GM18870 (cell line): ENCODE data around the gene AZU1.
"Not testable (repeated sequence)": the region's sequence is repeated elsewhere in the genome, so short reads cannot be mapped to it uniquely, and the experiment has no call there.

Experiments
- ATAC-seq: cut with Tn5 transposase; IDR thresholded peaks from one replicate; pipeline ENCODE4 v1.9.1; 2021; ENCODE audit warnings: moderate library complexity; ENCODE audit not compliant: unreplicated experiment

The AZU1 gene

GRCh38 chr19:869245-870177 lies 41.9 kb downstream of the AZU1 start:
- ATAC-seq, result no peak

DNA sequence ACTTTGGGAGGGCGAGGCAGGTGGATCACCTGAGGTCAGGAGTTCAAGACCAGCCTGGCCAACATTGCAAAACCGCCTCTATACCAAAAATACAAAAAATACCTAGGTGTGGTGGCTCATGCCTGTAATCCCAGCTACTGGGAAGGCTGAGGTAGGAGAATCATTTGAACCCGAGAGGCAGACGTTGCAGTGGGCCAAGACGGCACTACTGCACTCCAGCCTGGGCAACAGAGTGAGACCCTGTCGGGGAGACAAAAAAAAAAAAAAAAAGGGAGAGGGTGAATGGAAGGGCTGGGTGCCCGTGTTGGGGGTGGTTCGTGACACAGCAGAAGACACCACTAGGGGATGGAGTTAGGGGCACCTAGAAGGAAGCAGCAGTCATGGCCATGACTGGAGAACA lies 42.7 kb downstream of the AZU1 start:
- ATAC-seq, result no peak

GRCh38 chr19:870963-871401 lies 43.3 kb downstream of the AZU1 start:
- no peak for ATAC-seq

DNA sequence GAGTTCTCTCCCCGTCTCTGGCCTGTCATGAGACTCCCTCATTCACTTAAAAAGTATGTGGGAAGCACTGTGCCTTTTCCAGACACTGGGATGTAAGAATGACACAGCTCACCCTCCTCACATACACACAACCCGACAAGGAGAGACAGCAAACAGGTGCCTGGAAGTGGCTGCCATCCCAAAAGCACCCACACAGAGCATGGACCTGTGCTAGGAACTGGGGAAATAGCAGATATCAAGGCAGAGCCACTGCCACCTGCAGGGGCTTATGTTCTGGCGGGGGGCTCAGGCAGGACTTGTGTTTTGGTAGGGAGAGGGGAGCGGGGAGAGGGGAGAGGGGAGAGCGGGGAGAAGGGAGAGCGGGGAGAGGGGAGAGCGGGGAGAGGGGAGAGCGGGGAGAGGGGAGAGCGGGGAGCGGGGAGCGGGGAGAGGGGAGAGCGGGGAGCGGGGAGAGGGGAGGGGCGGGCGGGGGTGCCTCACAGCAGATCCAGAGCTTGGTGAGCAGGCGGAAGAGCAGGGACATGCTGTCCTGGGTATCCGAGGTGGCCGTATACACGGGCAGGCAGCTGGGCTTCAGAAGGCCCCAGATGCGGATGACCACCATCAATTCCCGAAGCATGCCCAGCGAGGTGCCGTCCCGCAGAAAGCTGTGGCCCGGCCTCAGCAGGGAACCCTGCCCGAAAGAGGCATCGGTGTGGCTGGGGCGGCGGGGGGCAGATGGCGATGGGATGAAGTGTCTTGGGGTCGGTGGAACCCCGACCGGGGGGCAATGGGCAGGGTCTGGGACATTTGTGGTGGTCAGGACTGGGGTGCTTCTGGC lies 44.0 kb downstream of the AZU1 start:
- ATAC-seq, result no peak

- ATAC-seq, result no peak
Measured at GRCh38 chr19:872266-872951, 44.8 kb downstream of the AZU1 start.

DNA sequence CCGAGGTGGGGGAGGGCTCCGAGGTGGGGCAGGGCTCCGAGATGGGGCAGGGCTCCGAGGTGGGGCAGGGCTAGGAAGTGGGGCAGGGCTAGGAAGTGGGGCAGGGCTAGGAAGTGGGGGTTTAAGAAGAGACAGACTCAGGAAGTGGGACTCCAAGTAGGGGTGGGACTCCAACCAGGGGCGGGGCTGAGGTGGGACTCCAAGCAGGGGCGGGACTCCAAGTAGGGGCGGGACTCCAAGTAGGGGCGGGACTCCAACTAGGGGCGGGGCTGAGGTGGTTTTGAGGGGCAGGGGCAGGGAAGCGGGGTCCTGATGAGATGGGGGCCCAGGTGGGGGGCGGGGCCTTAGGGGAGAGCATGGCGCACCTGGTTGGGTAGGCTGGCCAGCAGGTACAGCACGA lies 45.4 kb downstream of the AZU1 start:
- ATAC-seq, result no peak

- ATAC-seq, result no peak
Measured at GRCh38 chr19:873561-874041, 46.0 kb downstream of the AZU1 start.

GRCh38 chr19:875265-875879 lies 47.7 kb downstream of the AZU1 start:
- no peak for ATAC-seq

GRCh38 chr19:876089-876488 lies 48.5 kb downstream of the AZU1 start:
- no peak for ATAC-seq

DNA sequence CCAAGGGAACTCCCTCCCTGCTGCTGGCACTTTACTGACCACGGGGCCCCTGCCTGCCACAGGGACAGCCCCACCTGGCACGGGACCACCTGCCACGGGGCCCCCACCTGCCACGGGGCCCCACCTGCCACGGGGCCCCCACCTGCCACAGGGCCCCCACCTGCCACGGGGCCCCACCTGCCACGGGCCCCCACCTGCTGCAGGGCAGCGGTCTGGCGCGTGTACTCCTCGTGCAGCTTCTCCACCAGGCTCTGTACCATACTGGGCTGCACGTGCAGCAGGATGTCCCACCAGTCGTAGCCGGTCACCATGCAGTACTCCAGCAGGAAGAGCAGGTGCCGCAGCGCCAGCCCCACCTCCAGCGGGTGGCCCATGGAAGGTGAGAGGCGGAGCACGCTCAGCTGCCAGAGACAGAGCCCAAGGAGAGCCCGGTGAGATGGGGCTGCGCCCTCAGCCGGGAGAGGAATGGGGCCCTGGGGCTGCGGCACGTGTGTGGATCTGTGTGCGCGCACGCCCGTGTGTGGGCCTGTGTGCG lies 49.2 kb downstream of the AZU1 start:
- no peak for ATAC-seq

GRCh38 chr19:877992-878660 lies 50.5 kb downstream of the AZU1 start:
- ATAC-seq, result not testable (repeated sequence)

GRCh38 chr19:878751-879561 lies 51.3 kb downstream of the AZU1 start:
- ATAC-seq, result not testable (repeated sequence)

- ATAC-seq, result no peak
Measured at GRCh38 chr19:879711-880438, 52.2 kb downstream of the AZU1 start.
